ENCODE data around the gene SCAF4. TPM values are rescaled to one million over a fixed set of nuclear protein-coding genes. Genes with fewer than 3 reads are reported as not detected.

SCAF4 gene
- total RNA-seq, 1 donor from 2014 or later = 15.9 TPM

DNA sequence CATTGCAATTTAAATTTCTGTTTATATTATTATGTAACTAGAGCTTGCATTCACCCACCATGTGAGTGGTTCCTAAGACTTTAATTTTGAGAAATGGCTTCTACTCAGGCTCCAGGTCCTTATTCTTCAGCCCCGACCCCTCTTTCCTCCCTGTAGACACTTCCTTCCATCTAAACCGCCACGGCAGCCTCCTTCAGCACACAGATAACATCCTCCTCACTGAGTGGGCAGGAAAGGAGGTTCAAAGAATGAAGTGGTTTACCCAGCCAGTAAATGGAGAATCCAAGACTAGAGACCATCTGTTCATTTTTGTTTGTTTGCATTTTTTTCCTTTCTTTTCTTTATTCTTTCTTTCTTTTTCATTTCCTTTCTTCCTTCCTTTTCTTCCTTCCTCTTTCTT is 109.5 kb downstream of the SCAF4 start:
- intact Hi-C loops (cut with DNase I) = no loop called here
- DNase-seq (ENCODE audit: missing footprints) = no peak
- ATAC-seq = no peak

Other genes with a start within 250 kb of the SCAF4 start
- gene SOD1, start 72.4 kb downstream of the SCAF4 start, total RNA-seq = 430 TPM
- gene HUNK, start 140.9 kb upstream of the SCAF4 start, total RNA-seq = 0.08 TPM